IMR-90 (cell line): ENCODE measurements around the gene IMPDH1. TPM values are rescaled to one million over a fixed set of nuclear protein-coding genes. Genes with fewer than 3 reads are reported as not detected.

ENCODE experiments used
- ATAC-seq: fragments of 200-7000 bp; cut with Tn5 transposase; 2 replicates; pipeline ENCODE4 v1.9.1; 2020; ENCODE audit warnings: low read depth, mild to moderate bottlenecking, moderate library complexity
- BruUV-seq: library from RNA; stranded (reverse); fragments of 400-500 nt; replicated peaks from 2 replicates; lab custom pipeline; 2021; lab: Mats Ljungman, UMichigan
- CTCF ChIA-PET: fragments of 300-600 bp; formaldehyde crosslinking; extraction: SDS; loops from one replicate; lab custom pipeline; 2021; ENCODE audit warnings: antibody characterized with exemption; lab: Yijun Ruan, JAX
- POLR2A ChIA-PET: fragments of 300-600 bp; sonication (Branson Sonifier 250); formaldehyde crosslinking; loops from one replicate; lab custom pipeline; 2022; ENCODE audit warnings: antibody characterized with exemption; ENCODE audit not compliant: unreplicated experiment; lab: Charles Lee
- DNase-seq: peaks from one replicate; pipeline ENCODE4 v3.0.0; 2013
- H2AFZ ChIP-seq: replicated peaks from 2 replicates; pipeline ENCODE3; 2013; ENCODE audit warnings: low read length, mild to moderate bottlenecking; ENCODE audit not compliant: poor library complexity
- H2AK5ac ChIP-seq: 2 replicates; pipeline ENCODE4 v1.6.1; 2013; ENCODE audit warnings: low read depth, low read length, inconsistent platforms
- H2AK9ac ChIP-seq: replicated peaks from 2 replicates; pipeline ENCODE3; 2013; ENCODE audit warnings: mild to moderate bottlenecking, low read depth, low read length, moderate library complexity; ENCODE audit not compliant: poor library complexity
- H2BK120ac ChIP-seq: 2 replicates; pipeline ENCODE4 v1.6.1; 2013; ENCODE audit warnings: low read depth, low read length, inconsistent platforms
- H2BK15ac ChIP-seq: 3 replicates; pipeline ENCODE4 v1.6.1; 2013; ENCODE audit warnings: low read depth, low read length, inconsistent platforms
- H2BK20ac ChIP-seq: 2 replicates; pipeline ENCODE4 v1.6.1; 2013; ENCODE audit warnings: low read depth, mild to moderate bottlenecking, inconsistent platforms, low read length, moderate library complexity
- H2BK5ac ChIP-seq: 2 replicates; pipeline ENCODE4 v1.6.1; 2013; ENCODE audit warnings: mild to moderate bottlenecking, low read depth, low read length, inconsistent platforms; ENCODE audit not compliant: poor library complexity, severe bottlenecking
- H3K14ac ChIP-seq: replicated peaks from 2 replicates; pipeline ENCODE4 v1.6.1; 2013; ENCODE audit warnings: low read depth, low read length, inconsistent platforms
- H3K18ac ChIP-seq: 2 replicates; pipeline ENCODE4 v1.6.1; 2013; ENCODE audit warnings: low read depth, low read length, control low read depth
- H3K23ac ChIP-seq: 2 replicates; pipeline ENCODE4 v1.6.1; 2013; ENCODE audit warnings: low read depth, low read length, inconsistent platforms
- H3K27ac ChIP-seq: 2 replicates; pipeline ENCODE4 v1.5.1; 2013; ENCODE audit warnings: mild to moderate bottlenecking, control low read depth, low read length; ENCODE audit not compliant: insufficient read depth
- H3K27me3 ChIP-seq: 2 replicates; pipeline ENCODE4 v1.6.1; 2013; ENCODE audit warnings: low read length; ENCODE audit not compliant: control insufficient read depth, insufficient read depth
- H3K36me3 ChIP-seq: 2 replicates; pipeline ENCODE4 v1.6.1; 2013; ENCODE audit warnings: low read length, mixed read lengths; ENCODE audit not compliant: control insufficient read depth, insufficient read depth
- H3K4ac ChIP-seq: 2 replicates; pipeline ENCODE4 v1.6.1; 2013; ENCODE audit warnings: low read depth, low read length, inconsistent platforms
- H3K4me1 ChIP-seq: 2 replicates; pipeline ENCODE4 v1.6.1; 2013; ENCODE audit warnings: low read length, mixed read lengths; ENCODE audit not compliant: control insufficient read depth, insufficient read depth
- H3K4me2 ChIP-seq: 2 replicates; pipeline ENCODE4 v1.6.1; 2013; ENCODE audit warnings: low read depth, mild to moderate bottlenecking, control low read depth, low read length, moderate library complexity
- H3K4me3 ChIP-seq: 2 replicates; pipeline ENCODE4 v1.5.1; 2013; ENCODE audit warnings: low read depth, mild to moderate bottlenecking, control low read depth, low read length, moderate library complexity; ENCODE audit not compliant: insufficient read depth
- H3K56ac ChIP-seq: 2 replicates; pipeline ENCODE4 v1.6.1; 2013; ENCODE audit warnings: low read length, inconsistent platforms; ENCODE audit not compliant: insufficient read depth; ENCODE audit errors: extremely low read depth
- H3K79me1 ChIP-seq, 2 experiments: 2 replicates each; pipeline ENCODE4 v1.6.1; 2013; ENCODE audit warnings: low read length in 2 of 2, inconsistent platforms in 1 of 2, low read depth in 1 of 2
- H3K9ac ChIP-seq: 2 replicates; pipeline ENCODE4 v1.6.1; 2013; ENCODE audit warnings: low read depth, low read length, control low read depth
- H3K9me1 ChIP-seq: 2 replicates; pipeline ENCODE4 v1.6.1; 2013; ENCODE audit warnings: low read length, inconsistent platforms; ENCODE audit not compliant: insufficient read depth
- H3K9me3 ChIP-seq: 2 replicates; pipeline ENCODE4 v1.6.1; 2013; ENCODE audit warnings: low read length; ENCODE audit not compliant: control insufficient read depth, insufficient read depth
- H4K20me1 ChIP-seq: 2 replicates; pipeline ENCODE4 v1.6.1; 2013; ENCODE audit warnings: low read length, inconsistent platforms; ENCODE audit not compliant: insufficient read depth
- H4K5ac ChIP-seq: 2 replicates; pipeline ENCODE4 v1.6.1; 2013; ENCODE audit warnings: mild to moderate bottlenecking, low read depth, low read length, control low read depth
- H4K8ac ChIP-seq, 2 experiments: 2 replicates each; pipeline ENCODE4 v1.6.1; 2013; ENCODE audit warnings: low read depth in 2 of 2, low read length in 2 of 2, control low read depth in 1 of 2, inconsistent platforms in 1 of 2
- H4K91ac ChIP-seq: 2 replicates; pipeline ENCODE4 v1.6.1; 2013; ENCODE audit warnings: low read depth, low read length, inconsistent platforms; ENCODE audit not compliant: insufficient read depth
- BHLHE40 ChIP-seq: fragments of 150-350 bp; IDR thresholded peaks from 2 replicates; pipeline ENCODE4 v1.6.1; 2016; ENCODE audit warnings: mild to moderate bottlenecking, low read depth, low read length
- CTCF ChIP-seq: conservative IDR thresholded peaks from 2 replicates; pipeline ENCODE4 v1.5.1; 2012; ENCODE audit warnings: mild to moderate bottlenecking, low read depth, low read length, improper control_type of control experiment
- FOS ChIP-seq: fragments of 150-350 bp; IDR thresholded peaks from 2 replicates; pipeline ENCODE4 v1.6.1; 2016; ENCODE audit warnings: low read depth, low read length
- MAFK ChIP-seq: IDR thresholded peaks from 2 replicates; pipeline ENCODE4 v1.6.1; 2012; ENCODE audit warnings: low read depth, low read length, improper control_type of control experiment
- RAD21 ChIP-seq: IDR thresholded peaks from 2 replicates; pipeline ENCODE4 v1.6.1; 2012; ENCODE audit warnings: low read length, improper control_type of control experiment
- RFX5 ChIP-seq: IDR thresholded peaks from 2 replicates; pipeline ENCODE4 v1.8.0; 2012; ENCODE audit warnings: low read depth, mild to moderate bottlenecking, low read length, moderate library complexity
- SMC3 ChIP-seq: fragments of 150-350 bp; IDR thresholded peaks from 2 replicates; pipeline ENCODE4 v1.6.1; 2016; ENCODE audit warnings: low read depth, mild to moderate bottlenecking, antibody characterized with exemption, low read length, moderate library complexity
- WGBS, 2 experiments: methylation state at CpG; one replicate each; pipeline versions ENCODE4 v1.1.5 to v1.1.7; 2013; ENCODE audit warnings: missing lambda C conversion rate in 2 of 2; ENCODE audit not compliant: insufficient read length in 1 of 2; ENCODE audit errors: extremely low coverage in 2 of 2; 5-methylcytosine and 5-hydroxymethylcytosine counted together
- dilution Hi-C: fragments of 300-500 bp; cut with HindIII; formaldehyde crosslinking; loops from one replicate; pipeline ENCODE4 v1.14.3; 2018; ENCODE audit warnings: low sequenced_read_pairs; ENCODE audit not compliant: unreplicated experiment
- in situ Hi-C: fragments of 300-500 bp; cut with MboI; formaldehyde crosslinking; loops from 3 replicates; pipeline ENCODE4 v1.14.3; 2019; ENCODE audit warnings: low sequenced_read_pairs, inconsistent platforms, mixed read lengths
- intact Hi-C: fragments of 100-400 bp; cut with micrococcal nuclease; formaldehyde crosslinking; loops from 2 replicates; pipeline ENCODE4 v1.10.0; 2022
- polyA plus RNA-seq, 3 experiments: library from polyadenylated mRNA; depleted of rRNA; stranded (reverse); fragments of >200 nt; gene quantifications; 2 replicates each; pipeline ENCODE4 v1.2.3, GENCODE V29; 2012; ENCODE audit warnings: low replicate concordance in 1 of 3
- total RNA-seq: library from RNA; depleted of rRNA; stranded (reverse); fragments of >200 nt; gene quantifications from 2 replicates; pipeline ENCODE4 v1.2.3, GENCODE V29; 2012

Gene IMPDH1
- total and polyA plus RNA-seq, 2 of the 4 experiments (the other 2 are of a cell fraction): 49.5 to 69.3 TPM

- no peak overlapping the region for H2AFZ ChIP-seq
- H3K4ac ChIP-seq: no peak overlapping the region
- WGBS, 2 experiments: no CpG with 5 or more reads among the region's 2 CpGs
- intact Hi-C loops: no loop called here
- in situ Hi-C loops: no loop called here
- no peak overlapping the region for H3K56ac ChIP-seq
- no peaks in the 10 kb centered on the region for H3K9me1 ChIP-seq
- no peak overlapping the region for H2BK120ac ChIP-seq
- TF ChIP-seq CTCF: no peak
- no peak for TF ChIP-seq BHLHE40
- no peak for TF ChIP-seq RFX5
- TF ChIP-seq RAD21: no peak
- no peak for TF ChIP-seq FOS
- TF ChIP-seq MAFK: no peak
- no peak for TF ChIP-seq SMC3
- no peak overlapping the region for H2AK5ac ChIP-seq
- no peak overlapping the region for H2AK9ac ChIP-seq
- dilution Hi-C loops: no loop called here
- no peak overlapping the region for H3K23ac ChIP-seq
- no peak overlapping the region for H4K5ac ChIP-seq
- no peak overlapping the region for H2BK20ac ChIP-seq
- H2BK5ac ChIP-seq: no peak overlapping the region
- no peak overlapping the region for H3K4me2 ChIP-seq
- CTCF ChIA-PET: interaction anchor here (0.6 kb wide), 1 partner anchor 34 kb away, joined by 8 read pairs; no protein-coding TSS in a partner anchor
- H3K4me1 ChIP-seq: no peaks in the 10 kb centered on the region
- no TSS peak for BruUV-seq
- H4K8ac ChIP-seq: no peak overlapping the region
- POLR2A ChIA-PET: no interaction called here
- no peak overlapping the region for H3K14ac ChIP-seq
- H3K36me3 ChIP-seq: no peaks in the 10 kb centered on the region
- no peaks in the 10 kb centered on the region for H4K20me1 ChIP-seq
- H3K27ac ChIP-seq: no peak overlapping the region
- H4K91ac ChIP-seq: no peak overlapping the region
- no peak overlapping the region for H3K9ac ChIP-seq
- H3K79me1 ChIP-seq: no peaks in the 10 kb centered on the region
- H2BK15ac ChIP-seq: no peak overlapping the region
- DNase-seq (no peak), ATAC-seq (no peak)
- peaks cover 4% of the 10 kb centered on the region; the same call in 1 of the 2 replicates for H3K9me3 ChIP-seq
- peaks cover 40% of the 10 kb centered on the region for H3K27me3 ChIP-seq
- no peak overlapping the region for H3K4me3 ChIP-seq
- no peak overlapping the region for H3K18ac ChIP-seq
Measured at GRCh38 chr7:128378637-128379036, 31.1 kb downstream of the IMPDH1 start.
